Hypothalamus (tissue), 51 donors: ENCODE measurements around the gene SCRN1.

Experiments used
- DNase-seq, 51 donors: peaks; one replicate each; lab custom pipeline; 2025; lab: John Stamatoyannopoulos, UW

The SCRN1 gene

DNA sequence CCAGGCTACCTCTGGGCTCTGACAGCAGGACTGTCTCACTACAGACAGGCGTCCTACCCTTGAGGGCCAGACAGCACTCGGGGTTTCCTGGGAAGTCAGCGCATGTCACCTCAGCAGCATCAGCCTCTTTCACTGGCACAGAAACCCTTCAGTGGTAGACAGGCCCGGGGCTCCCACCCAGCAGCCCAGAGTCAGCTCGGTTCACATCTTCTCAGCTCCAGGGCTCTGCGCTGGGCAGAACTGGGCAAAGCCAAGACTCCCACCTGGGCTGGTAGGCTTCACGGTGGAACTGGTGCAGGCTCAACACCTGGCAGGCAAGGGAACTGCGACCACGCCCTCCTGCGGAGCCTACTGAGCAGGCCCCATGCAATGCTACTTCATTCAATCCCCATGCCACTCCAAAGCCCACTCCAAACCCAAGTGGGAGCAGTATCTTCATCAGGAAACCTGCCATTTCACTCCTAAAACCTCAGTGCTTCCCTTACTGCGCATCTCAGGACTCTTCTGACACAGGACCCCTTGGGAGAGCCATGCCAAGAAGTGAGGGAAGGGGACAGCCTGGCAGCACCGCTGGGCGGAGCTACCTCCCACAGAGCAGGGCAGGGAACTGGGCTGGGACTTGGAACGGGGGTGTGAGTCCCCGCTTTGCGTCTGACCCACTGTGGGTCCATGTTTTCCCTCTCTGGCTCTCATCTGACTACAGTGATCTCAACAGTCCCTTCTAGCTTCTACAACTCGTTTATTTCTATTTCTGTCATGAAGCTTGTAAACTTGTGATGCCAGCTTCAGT, 60.4 kb downstream of the SCRN1 start:
- no peak for DNase-seq

- peak in 2 of 51 donors; percentile 17 to 68 for DNase-seq
Observed at GRCh38 chr7:29926741-29927140, 62.9 kb downstream of the SCRN1 start.

DNA sequence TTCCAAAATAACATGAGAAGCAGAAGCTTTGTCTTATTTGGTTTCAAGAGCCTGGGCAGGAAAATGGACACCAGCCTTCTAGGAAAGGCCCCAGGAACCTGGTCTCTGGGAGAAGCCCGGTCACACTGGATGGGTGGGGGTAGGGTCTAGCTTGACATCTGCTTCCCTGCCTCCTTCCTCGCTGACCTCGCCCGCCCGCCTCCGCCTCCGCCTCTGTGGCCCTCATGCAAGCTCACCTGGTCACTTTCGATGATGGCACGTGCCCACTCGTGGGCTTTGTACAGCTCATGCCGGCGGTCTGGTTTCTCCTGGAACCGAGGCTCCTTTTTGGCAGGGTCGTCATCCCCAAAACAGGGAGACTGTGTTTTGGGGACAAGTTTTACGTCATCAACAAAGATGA, 63.4 kb downstream of the SCRN1 start:
- peak in 6 of 51 donors; percentile 19 to 72 (median 25) for DNase-seq

DNA sequence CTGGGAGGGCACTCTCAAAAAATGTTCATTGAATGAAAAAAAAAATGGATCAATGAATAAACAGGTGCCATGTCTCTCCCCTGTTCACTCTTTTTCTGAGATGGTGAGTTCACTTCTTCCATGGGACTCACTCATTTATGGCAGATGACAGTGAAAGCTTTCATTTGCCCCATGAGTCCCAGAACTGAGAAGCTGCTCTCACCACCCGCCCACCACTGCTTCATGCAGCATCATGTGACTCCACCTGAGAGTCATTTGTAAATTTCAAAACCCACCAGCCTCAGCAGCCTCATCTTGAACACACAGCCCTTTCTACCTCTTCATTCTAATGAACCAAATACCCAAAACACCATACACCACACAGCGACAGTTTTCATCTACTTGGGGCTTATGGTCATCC, 64.9 kb downstream of the SCRN1 start:
- DNase-seq: peak in 1 of 51 donors; percentile 16

GRCh38 chr7:29924006-29924405, 65.6 kb downstream of the SCRN1 start:
- DNase-seq: no peak

DNA sequence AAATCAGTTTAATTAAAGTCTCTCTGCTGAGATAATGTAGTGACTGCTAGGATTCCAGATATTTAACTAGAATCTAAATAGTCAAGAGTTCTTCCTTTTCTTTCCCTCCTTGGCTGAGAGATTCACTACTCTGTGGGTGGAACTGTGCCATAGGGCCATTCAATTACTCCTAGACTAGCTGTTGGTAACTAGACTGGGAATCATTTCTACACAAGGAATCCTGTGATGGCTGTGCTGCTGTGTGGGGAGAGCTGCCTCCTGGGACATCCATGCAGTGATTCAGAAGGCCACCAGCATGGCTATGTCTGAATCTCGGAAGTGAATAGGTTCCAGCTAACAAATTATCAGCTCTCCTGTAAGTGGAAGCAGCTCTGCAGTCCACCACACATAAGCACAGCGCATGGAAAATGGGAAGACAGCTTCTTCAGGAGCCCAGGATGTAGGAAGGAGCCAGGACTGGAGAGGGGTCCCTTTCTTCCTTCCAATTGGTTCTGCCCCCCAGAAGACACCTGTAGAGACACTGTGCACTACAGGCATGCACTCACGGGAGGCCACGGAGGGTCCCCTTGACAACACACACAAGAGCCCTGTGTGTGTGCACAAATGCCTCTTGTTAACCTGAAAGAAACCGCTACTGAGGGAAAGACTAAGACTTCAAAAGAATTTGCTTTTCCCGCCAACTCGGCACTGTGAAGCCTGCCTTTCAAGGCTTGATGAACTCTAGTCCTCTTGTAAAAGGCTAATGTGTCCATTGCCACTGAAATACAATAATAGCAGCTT, 66.5 kb downstream of the SCRN1 start:
- DNase-seq: peak in 5 of 51 donors; percentile 20 to 56 (median 29)

DNA sequence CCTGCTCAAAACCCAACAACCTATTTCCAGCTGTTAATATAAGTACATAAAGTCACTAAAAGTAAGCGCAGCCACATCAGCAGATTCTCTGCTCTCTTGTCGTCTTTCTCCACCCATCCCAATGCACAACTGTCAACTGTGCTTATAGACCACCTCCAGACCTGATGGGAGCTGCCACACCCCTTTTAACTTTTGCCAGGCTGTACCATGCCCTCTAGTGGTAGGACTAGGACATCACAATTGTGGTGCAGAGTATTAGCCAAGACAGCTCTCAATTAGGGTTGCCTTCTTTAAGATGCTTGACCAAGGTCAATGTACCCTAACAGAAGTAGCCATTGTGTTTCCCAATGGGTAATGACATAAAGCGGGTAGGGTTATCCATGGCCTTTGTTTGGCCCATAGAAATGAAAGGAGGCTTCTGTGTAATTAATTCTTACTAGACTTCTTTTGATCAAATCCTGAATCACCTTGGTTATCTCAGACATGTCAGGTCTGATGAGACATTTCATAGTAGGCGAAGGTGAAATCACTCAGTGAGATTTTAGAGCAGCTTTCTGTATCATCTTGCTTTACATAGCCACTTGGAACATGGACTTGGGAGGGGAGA, 68.1 kb downstream of the SCRN1 start:
- peak in 15 of 51 donors; percentile 11 to 70 (median 28) for DNase-seq

GRCh38 chr7:29920491-29920890, 69.1 kb downstream of the SCRN1 start:
- DNase-seq: no peak

GRCh38 chr7:29919790-29920189, 69.8 kb downstream of the SCRN1 start:
- DNase-seq: no peak

DNA sequence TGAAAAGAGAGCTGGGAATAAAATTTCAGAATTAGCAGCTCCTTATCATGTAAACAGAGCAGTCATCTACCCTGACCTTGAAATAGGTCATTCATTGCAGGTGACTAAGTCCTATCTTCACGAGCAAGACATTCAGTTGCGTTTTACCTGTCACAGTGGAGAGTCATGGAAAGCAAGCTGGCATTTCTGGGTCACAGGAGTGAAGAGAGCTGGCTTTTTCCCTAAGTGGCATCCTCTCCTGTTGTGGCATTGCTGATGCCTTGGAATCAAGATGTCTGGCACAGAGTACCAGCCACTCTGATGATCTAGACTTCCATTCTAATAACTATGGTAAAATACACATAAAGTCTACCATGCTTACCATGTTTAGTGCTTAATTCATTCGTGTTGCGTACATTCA, 70.8 kb downstream of the SCRN1 start:
- DNase-seq: no peak

DNA sequence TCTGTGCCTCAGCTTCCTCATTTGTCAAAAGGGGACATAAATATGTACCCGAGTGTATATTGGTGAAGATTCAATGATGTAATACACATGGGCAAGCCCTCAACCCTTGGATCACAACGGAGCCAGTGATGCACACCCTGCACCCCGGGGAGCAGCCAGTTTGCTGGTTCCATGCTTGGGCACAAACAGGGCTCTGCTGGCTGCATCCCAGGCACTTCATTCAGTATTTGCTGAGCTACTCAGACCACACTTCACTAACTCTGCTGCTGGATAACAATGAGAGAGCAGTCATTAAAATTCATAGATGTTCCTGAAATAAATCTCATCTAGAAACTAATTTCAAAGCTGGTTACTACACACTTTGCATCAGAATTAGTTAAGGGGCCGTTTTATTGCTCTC, 72.0 kb downstream of the SCRN1 start:
- DNase-seq: peak in 8 of 51 donors; percentile 14 to 34 (median 24)

DNA sequence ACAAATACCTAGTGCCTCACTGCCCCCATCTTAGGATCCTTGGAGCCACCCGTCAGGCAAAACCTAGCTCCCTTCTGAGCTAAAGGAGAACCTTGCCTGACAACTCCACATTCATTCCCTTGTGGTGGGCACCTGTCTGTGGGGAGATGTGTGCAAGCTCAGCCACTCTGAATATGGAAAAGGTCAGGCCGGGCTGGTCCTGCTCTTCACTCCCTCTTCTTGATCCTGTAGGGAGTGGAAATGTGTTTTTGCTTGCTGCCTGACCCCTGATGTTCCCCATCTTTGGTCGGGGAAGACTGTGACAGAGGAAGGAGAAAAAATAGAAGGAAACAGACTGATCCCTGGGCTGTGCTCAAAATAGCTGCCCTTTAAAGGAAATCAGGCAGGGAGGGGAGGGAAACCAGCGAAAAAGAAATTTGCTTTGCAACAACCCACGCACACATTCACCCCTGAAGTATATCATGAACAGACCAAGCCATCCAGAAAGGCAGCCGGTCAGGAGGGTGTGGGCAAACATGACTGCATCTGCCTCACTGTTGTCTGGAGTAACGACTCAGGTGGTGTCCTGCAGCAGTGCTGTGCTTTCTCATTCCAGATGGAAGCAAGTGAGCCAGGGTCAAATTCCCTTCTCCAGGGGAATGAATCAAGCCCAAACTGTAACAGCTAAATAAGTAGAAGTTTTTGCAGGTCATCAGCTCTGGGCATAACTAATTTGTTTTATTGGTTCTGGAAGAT, 74.0 kb downstream of the SCRN1 start:
- peak in 1 of 51 donors; percentile 53 for DNase-seq

DNA sequence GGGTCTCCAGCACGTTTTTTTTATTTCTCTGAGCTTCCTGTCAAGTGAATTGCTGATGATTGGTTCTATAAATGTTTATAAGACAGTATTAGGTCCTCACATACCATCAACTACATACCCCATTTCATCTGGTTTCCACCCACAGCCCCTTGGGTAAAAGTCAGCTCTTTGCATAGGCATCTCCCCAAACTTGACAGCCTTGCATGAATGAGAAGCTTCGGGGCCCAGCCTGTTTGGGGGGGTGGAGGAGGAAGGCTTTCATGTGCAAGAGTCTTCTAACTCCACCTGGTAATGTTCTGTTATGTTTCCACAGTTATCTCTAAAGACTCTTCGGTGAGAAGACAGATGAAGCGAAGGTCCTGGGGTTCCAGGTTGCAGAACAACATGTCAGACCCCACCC, 75.4 kb downstream of the SCRN1 start:
- no peak for DNase-seq

- DNase-seq: no peak
Observed at GRCh38 chr7:29906200-29907022, 83.2 kb downstream of the SCRN1 start.

DNA sequence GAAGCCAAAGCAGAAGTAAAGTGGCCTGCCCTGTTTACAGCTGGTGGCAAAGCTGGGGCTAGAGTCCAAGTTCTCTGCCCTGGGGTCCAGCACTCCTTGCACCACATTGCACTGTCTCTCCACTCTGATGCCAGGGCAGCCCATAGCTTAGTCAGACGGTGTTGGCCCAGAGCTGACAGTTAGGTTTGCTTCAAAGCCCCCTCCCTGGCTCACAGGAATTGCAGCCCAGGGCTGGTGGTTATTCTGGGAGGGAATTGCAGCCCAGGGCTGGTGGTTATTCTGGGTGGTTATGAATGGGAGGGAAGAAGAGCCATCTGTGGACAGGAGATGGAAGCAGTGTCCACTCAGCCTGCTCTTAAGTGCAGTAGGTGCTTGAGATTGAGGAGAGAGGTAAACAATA, 88.9 kb downstream of the SCRN1 start:
- DNase-seq: peak in 1 of 51 donors; percentile 15

GRCh38 chr7:29898301-29898700, 91.3 kb downstream of the SCRN1 start:
- no peak for DNase-seq

DNA sequence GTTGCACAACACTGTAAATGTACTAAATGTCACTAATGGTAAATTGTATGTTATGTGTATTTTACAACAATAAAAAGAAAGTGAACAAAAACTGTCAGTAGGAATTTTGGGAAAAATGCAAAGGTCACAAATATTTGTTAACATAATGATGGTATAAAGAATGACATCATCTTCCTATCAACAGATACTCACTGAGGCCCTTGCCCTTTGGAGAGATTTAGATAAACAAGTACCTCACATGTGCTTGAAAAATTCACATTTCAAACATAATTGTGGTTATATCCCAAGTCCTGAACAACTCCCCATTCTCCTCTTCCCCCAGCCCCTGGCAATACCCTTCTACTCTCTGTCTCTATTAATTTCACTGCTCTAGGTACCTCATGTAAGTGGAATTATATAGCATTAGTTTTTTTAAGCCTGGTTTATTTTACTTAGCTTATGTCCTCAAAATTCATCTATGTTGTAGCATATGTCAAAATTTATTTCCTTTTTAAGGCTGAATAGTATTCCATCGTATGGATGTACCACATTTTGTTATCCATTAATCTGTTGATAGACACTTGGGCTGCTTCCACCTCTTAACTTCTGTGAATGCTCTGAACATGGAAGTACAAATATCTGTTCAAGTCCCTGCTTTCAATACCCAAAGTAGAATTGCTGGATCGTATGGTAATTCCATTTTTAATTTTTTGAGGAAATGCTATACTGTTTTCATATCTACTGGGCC, 92.8 kb downstream of the SCRN1 start:
- no peak for DNase-seq

- no peak for DNase-seq
Observed at GRCh38 chr7:29895559-29895958, 94.0 kb downstream of the SCRN1 start.

GRCh38 chr7:29894256-29894655, 95.3 kb downstream of the SCRN1 start:
- DNase-seq: no peak
